ENCODE data around the gene CCL4.
"Not testable (repeated sequence)": the region's sequence is repeated elsewhere in the genome, so short reads cannot be mapped to it uniquely, and the experiment has no call there.

Gene CCL4

GRCh38 chr17:36087897-36088572 is 15.6 kb upstream of the CCL4 start:
- DNase-seq (ENCODE audit: extremely low read depth in 1 of 2, low read depth in 1 of 2) = not testable (repeated sequence)

GRCh38 chr17:36088670-36089338 is 14.8 kb upstream of the CCL4 start:
- DNase-seq (ENCODE audit: extremely low read depth in 1 of 2, low read depth in 1 of 2) = no peak

GRCh38 chr17:36089339-36089865 is 14.2 kb upstream of the CCL4 start:
- no peak for DNase-seq (ENCODE audit: extremely low read depth in 1 of 2, low read depth in 1 of 2)

GRCh38 chr17:36089888-36090836 is 13.5 kb upstream of the CCL4 start, which contains the start of gene CCL3:
Gene CCL3, minus strand, starts transcription at chr17:36090143. Its CDS starts 85 bp downstream, at chr17:36090058.
- DNase-seq (ENCODE audit: extremely low read depth in 1 of 2, low read depth in 1 of 2) = no peak

- no peak for DNase-seq (ENCODE audit: extremely low read depth in 1 of 2, low read depth in 1 of 2)
Measured at GRCh38 chr17:36092230-36092629, 11.4 kb upstream of the CCL4 start.

- not testable (repeated sequence) for DNase-seq (ENCODE audit: extremely low read depth in 1 of 2, low read depth in 1 of 2)
Measured at GRCh38 chr17:36092715-36093114, 10.9 kb upstream of the CCL4 start.

GRCh38 chr17:36094232-36094631 is 9.4 kb upstream of the CCL4 start:
- no peak for DNase-seq (ENCODE audit: extremely low read depth in 1 of 2, low read depth in 1 of 2)

GRCh38 chr17:36094746-36095145 is 8.9 kb upstream of the CCL4 start:
- no peak for DNase-seq (ENCODE audit: extremely low read depth in 1 of 2, low read depth in 1 of 2)

- no peak for DNase-seq (ENCODE audit: extremely low read depth in 1 of 2, low read depth in 1 of 2)
Measured at GRCh38 chr17:36095992-36096391, 7.6 kb upstream of the CCL4 start.

- not testable (repeated sequence) for DNase-seq (ENCODE audit: extremely low read depth in 1 of 2, low read depth in 1 of 2)
Measured at GRCh38 chr17:36099004-36099403, 4.6 kb upstream of the CCL4 start.

- not testable (repeated sequence) for DNase-seq (ENCODE audit: extremely low read depth in 1 of 2, low read depth in 1 of 2)
Measured at GRCh38 chr17:36104246-36104645, 619 bp downstream of the CCL4 start.

GRCh38 chr17:36104701-36105181 is 1.1 kb downstream of the CCL4 start:
- DNase-seq (ENCODE audit: extremely low read depth in 1 of 2, low read depth in 1 of 2) = no peak

- no peak for DNase-seq (ENCODE audit: extremely low read depth in 1 of 2, low read depth in 1 of 2)
Measured at GRCh38 chr17:36105781-36106492, 2.3 kb downstream of the CCL4 start.

- DNase-seq (ENCODE audit: extremely low read depth in 1 of 2, low read depth in 1 of 2) = no peak
Measured at GRCh38 chr17:36106493-36106835, 2.8 kb downstream of the CCL4 start.

- no peak for DNase-seq (ENCODE audit: extremely low read depth in 1 of 2, low read depth in 1 of 2)
Measured at GRCh38 chr17:36107660-36108059, 4.0 kb downstream of the CCL4 start.

- not testable (repeated sequence) for DNase-seq (ENCODE audit: extremely low read depth in 1 of 2, low read depth in 1 of 2)
Measured at GRCh38 chr17:36108265-36108664, 4.6 kb downstream of the CCL4 start.

GRCh38 chr17:36111068-36111490 is 7.5 kb downstream of the CCL4 start:
- no peak for DNase-seq (ENCODE audit: extremely low read depth in 1 of 2, low read depth in 1 of 2)

- no peak for DNase-seq (ENCODE audit: extremely low read depth in 1 of 2, low read depth in 1 of 2)
Measured at GRCh38 chr17:36112572-36112971, 8.9 kb downstream of the CCL4 start.

GRCh38 chr17:36113131-36113530 is 9.5 kb downstream of the CCL4 start:
- not testable (repeated sequence) for DNase-seq (ENCODE audit: extremely low read depth in 1 of 2, low read depth in 1 of 2)

GRCh38 chr17:36114971-36115648 is 11.5 kb downstream of the CCL4 start:
- not testable (repeated sequence) for DNase-seq (ENCODE audit: extremely low read depth in 1 of 2, low read depth in 1 of 2)
